Measurements from ENCODE around the gene NAGLU. TPM values are rescaled to one million over a fixed set of nuclear protein-coding genes. Genes with fewer than 3 reads are reported as not detected.

NAGLU gene
- total and polyA plus RNA-seq, 2 of the 13 experiments (the other 11 are each of a cell fraction or from before 2014, with no cell fraction given), result 28.2 to 40.1 TPM

GRCh38 chr17:42548070-42548837 is 12.2 kb downstream of the NAGLU start:
- H4K20me1 ChIP-seq (ENCODE audit: insufficient read depth, low read length), result no peaks in the 10 kb centered on the region
- H3K27me3 ChIP-seq (ENCODE audit: control insufficient read depth in 1 of 2, insufficient read depth in 2 of 2, low read length in 2 of 2), result no peaks in the 10 kb centered on the region
- no peak for DNase-seq (ENCODE audit: low spot score)
- no peak overlapping the region for H2AFZ ChIP-seq (ENCODE audit: low read length)
- no peak overlapping the region for H3K4me3 ChIP-seq (replicated peaks in 1 of 3; ENCODE audit: insufficient read depth in 1 of 3, low read depth in 2 of 3, low read length in 3 of 3)
- no TSS peak for BruUV-seq (replicated peaks)
- H3K27ac ChIP-seq (ENCODE audit: extremely low read length, insufficient read depth, low read length), result no peak overlapping the region
- no peak overlapping the region for H3K9ac ChIP-seq (ENCODE audit: insufficient read depth, low read depth, low read length)
- POLR2A ChIA-PET, result interaction anchor here (6.1 kb wide), 1 partner anchor 12 kb away, joined by 45 read pairs; the partner anchor contains the start of gene NAGLU
- FAIRE-seq, result no peak
- no peak for ATAC-seq
- no peaks in the 10 kb centered on the region for H3K9me3 ChIP-seq (ENCODE audit: low read length)
- intact Hi-C loops (cut with micrococcal nuclease; ENCODE audit: unreplicated experiment) (no loop called here), in situ Hi-C loops (cut with HindIII; ENCODE audit: extremely low pct_ligation_motif_present, low pct_unique_long_range_greater_than_20kb) (no loop called here)
- 92% methylated on average over 74 of the region's 74 CpGs for WGBS (ENCODE audit: low lambda C conversion rate)
- CTCF ChIA-PET (ENCODE audit: low intra/inter-chr PET ratio, low total read pairs), result no interaction called here
- peaks cover 0 to 8% of the 10 kb centered on the region in 2 experiments; a peak in 1 of 5 replicates for H3K36me3 ChIP-seq (replicated peaks in 1 of 2; ENCODE audit: control insufficient read depth in 1 of 2, insufficient read depth in 2 of 2, low read length in 2 of 2)
- peaks cover 3% of the 10 kb centered on the region for H3K79me2 ChIP-seq (ENCODE audit: insufficient read depth, low read length)
- H3K4me2 ChIP-seq (ENCODE audit: low read depth, low read length), result 0 out of 2 replicates have a peak overlapping the region, but pooled peaks have one; percentile 6
- H3K4me1 ChIP-seq (ENCODE audit: insufficient read depth, low read length), result peaks cover 65% of the 10 kb centered on the region
- TF ChIP-seq ZBTB3 (CRISPR knock-in tag; IDR thresholded peaks at IDR 0.05; ENCODE audit: borderline replicate concordance, low read depth), result no peak
- TF ChIP-seq SAP130 (CRISPR knock-in tag; IDR thresholded peaks at IDR 0.05; ENCODE audit: low read depth), result 0 out of 2 replicates have a peak, but pooled peaks have one; percentile 17
- TF ChIP-seq HMGXB4 (CRISPR knock-in tag; IDR thresholded peaks at IDR 0.05; ENCODE audit: borderline replicate concordance in 1 of 2, low read depth in 1 of 2), result no peak
- peak; percentile 61; the same call in 1 of the 2 replicates for TF ChIP-seq ZNF776 (CRISPR knock-in tag; IDR thresholded peaks at IDR 0.05)
- TF ChIP-seq ZC3H13 (CRISPR knock-in tag; IDR thresholded peaks at IDR 0.05), result peak; percentile 80
- TF ChIP-seq YY1 (IDR thresholded peaks at IDR 0.05; ENCODE audit: insufficient read depth, insufficient replicate concordance, low read depth, low read length), result no peak
- TF ChIP-seq HNRNPLL (IDR thresholded peaks at IDR 0.05; ENCODE audit: low read depth, low read length, poor library complexity, severe bottlenecking), result peak; percentile 63
- TF ChIP-seq MED13 (CRISPR knock-in tag; IDR thresholded peaks at IDR 0.05), result no peak
- TF ChIP-seq, protein P1, sequence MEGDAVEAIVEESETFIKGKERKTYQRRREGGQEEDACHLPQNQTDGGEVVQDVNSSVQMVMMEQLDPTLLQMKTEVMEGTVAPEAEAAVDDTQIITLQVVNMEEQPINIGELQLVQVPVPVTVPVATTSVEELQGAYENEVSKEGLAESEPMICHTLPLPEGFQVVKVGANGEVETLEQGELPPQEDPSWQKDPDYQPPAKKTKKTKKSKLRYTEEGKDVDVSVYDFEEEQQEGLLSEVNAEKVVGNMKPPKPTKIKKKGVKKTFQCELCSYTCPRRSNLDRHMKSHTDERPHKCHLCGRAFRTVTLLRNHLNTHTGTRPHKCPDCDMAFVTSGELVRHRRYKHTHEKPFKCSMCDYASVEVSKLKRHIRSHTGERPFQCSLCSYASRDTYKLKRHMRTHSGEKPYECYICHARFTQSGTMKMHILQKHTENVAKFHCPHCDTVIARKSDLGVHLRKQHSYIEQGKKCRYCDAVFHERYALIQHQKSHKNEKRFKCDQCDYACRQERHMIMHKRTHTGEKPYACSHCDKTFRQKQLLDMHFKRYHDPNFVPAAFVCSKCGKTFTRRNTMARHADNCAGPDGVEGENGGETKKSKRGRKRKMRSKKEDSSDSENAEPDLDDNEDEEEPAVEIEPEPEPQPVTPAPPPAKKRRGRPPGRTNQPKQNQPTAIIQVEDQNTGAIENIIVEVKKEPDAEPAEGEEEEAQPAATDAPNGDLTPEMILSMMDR (CRISPR knock-in tag; IDR thresholded peaks at IDR 0.05), result peak; percentile 33
- no peak for TF ChIP-seq ZNF441 (CRISPR knock-in tag; IDR thresholded peaks at IDR 0.05; ENCODE audit: borderline replicate concordance)
- no peak for TF ChIP-seq ZHX2 (IDR thresholded peaks at IDR 0.05; ENCODE audit: low read depth)
- TF ChIP-seq ZHX2 (CRISPR knock-in tag; IDR thresholded peaks at IDR 0.05; ENCODE audit: borderline replicate concordance), result no peak

All from HepG2 (cell line).